ENCODE data around the gene PEX5.

The PEX5 gene

DNA sequence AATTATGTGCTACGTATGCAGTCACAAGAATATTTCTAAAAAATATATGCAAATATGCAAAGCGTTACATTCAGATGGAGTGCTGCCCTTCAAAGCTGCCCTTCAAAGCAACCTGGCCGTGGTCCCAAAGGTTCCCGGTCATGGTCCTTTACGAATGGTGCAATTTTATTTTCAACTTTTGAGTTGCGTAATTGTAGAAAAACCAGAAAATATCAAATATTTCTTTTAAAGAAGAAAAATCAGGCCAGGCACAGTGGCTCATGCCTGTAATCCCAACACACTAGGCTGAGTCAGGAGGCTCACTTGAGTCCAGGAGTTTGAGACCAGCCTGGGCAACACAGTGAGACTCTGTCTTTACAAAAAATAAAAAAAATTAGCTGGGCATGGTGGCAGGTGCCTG, 38.0 kb upstream of the PEX5 start:
- DNase-seq (ENCODE audit: low read depth), result no peak
- TF ChIP-seq, protein P1, sequence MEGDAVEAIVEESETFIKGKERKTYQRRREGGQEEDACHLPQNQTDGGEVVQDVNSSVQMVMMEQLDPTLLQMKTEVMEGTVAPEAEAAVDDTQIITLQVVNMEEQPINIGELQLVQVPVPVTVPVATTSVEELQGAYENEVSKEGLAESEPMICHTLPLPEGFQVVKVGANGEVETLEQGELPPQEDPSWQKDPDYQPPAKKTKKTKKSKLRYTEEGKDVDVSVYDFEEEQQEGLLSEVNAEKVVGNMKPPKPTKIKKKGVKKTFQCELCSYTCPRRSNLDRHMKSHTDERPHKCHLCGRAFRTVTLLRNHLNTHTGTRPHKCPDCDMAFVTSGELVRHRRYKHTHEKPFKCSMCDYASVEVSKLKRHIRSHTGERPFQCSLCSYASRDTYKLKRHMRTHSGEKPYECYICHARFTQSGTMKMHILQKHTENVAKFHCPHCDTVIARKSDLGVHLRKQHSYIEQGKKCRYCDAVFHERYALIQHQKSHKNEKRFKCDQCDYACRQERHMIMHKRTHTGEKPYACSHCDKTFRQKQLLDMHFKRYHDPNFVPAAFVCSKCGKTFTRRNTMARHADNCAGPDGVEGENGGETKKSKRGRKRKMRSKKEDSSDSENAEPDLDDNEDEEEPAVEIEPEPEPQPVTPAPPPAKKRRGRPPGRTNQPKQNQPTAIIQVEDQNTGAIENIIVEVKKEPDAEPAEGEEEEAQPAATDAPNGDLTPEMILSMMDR (IDR thresholded peaks at IDR 0.05; ENCODE audit: low read depth, low read length, missing control alignments), result no peak
- in situ Hi-C loops (cut with HindIII; ENCODE audit: low sequenced_read_pairs), result no loop called here
- no peak overlapping the region for H3K4me3 ChIP-seq (ENCODE audit: low read depth, low read length)

DNA sequence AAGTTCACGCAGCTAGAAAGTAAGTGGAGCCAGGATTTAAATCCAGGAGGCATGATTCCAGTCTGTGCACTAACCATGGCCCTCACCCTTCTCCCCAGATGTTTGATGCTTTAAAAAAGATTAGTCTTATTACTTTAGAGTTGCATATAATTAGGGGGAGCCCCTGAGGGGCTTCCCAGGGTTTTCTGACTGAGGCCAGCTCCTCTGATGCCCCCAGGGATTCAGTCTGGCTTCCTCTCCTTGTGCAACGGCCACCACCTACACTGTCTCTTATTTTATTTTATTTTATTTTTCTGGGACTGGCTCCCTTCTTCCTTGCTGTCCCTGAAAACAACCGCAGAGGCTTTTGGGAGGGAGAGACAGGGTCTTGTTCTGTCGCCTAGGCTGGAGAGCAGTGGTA, 36.7 kb upstream of the PEX5 start:
- in situ Hi-C loops (cut with HindIII; ENCODE audit: low sequenced_read_pairs), result no loop called here
- H3K4me3 ChIP-seq (ENCODE audit: low read depth, low read length), result no peak overlapping the region

DNA sequence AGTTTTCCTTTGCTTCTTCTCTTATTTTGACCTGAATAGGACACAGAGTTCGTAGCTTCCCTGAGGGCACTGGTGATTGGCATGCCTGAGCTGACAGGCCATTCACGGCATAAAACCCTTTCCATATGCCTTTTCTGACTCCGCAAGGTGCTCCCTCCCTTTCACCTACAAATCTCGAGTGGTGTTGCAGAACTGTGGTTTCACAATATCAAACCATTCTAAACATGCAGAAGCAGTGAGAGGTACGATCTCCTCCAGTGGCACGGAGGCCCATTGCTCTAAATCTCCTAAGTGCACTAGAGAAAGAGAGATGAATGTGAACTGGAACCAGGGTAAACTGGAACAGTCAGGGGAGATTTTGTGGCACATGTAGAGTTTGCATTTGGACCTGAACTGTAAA, 35.4 kb upstream of the PEX5 start:
- no peak for DNase-seq (ENCODE audit: low read depth)
- in situ Hi-C loops (cut with HindIII; ENCODE audit: low sequenced_read_pairs), result no loop called here
- TF ChIP-seq, protein P1 (IDR thresholded peaks at IDR 0.05; ENCODE audit: low read depth, low read length, missing control alignments), result no peak
- H3K4me3 ChIP-seq (ENCODE audit: low read depth, low read length), result no peak overlapping the region

More for the DNA sequence above, 36.7 kb upstream of the PEX5 start:
- TF ChIP-seq, protein P1 (IDR thresholded peaks at IDR 0.05; ENCODE audit: low read depth, low read length, missing control alignments), result no peak
- no peak for DNase-seq (ENCODE audit: low read depth)

DNA sequence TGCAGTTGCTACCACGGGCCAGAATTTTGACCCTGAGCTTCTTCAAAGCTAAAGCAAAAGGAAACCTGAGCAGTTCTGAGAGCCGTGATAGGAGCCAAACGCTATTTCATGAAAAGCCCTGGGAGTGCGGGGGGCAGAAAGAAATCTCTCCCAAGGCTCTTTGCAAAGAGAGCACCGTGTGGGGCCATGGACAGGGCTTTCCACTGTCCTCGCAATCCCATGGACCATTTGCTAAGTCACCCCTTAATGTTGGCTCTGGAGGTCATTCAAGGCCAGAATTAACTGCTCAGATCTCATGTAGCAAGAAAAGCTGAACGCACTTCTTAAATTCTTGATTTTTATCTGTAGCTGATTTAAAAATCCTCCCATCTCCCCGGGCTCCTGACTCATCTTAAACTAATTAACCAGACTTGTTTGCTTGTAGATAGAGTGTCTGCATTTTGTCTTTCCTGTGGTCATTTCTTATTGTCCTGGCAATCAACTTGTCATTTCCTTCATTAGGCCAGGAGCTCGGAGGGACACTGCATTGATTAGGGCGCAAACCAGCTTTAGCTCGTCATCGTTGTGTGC, 34.5 kb upstream of the PEX5 start:
- TF ChIP-seq, protein P1 (IDR thresholded peaks at IDR 0.05; ENCODE audit: low read depth, low read length, missing control alignments), result no peak
- in situ Hi-C loops (cut with HindIII; ENCODE audit: low sequenced_read_pairs), result no loop called here
- no peak overlapping the region for H3K4me3 ChIP-seq (ENCODE audit: low read depth, low read length)
- DNase-seq (ENCODE audit: low read depth), result no peak

DNA sequence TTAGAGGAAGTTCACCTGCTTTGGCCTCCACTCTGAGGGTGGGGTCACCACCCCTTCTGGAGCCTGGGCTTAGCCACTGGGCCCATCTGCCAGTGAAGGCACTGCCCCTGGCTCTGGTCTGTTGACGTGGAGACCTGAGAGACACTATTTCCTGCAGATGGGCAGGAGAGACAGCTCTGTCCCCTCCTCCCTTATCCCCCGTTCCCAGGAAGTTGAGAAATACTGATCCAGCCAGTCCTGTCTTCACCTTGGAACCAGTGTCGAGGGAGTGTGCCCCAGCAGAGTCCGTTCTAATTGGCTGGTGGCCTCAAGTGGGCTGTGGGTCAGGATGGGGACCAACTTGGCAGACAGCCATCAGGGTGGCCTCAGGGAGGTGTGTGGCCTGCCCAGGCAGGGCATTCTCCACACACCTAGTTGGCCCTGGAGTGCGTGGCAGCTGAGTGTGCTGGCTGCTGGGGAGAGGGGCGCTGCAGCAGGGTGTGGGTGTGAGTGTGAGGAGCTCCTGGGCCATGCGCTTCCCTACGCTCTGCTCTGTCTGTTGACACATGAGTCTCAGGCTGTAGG, 33.9 kb upstream of the PEX5 start:
- DNase-seq (ENCODE audit: low read depth), result no peak
- H3K4me3 ChIP-seq (ENCODE audit: low read depth, low read length), result no peak overlapping the region
- TF ChIP-seq, protein P1 (IDR thresholded peaks at IDR 0.05; ENCODE audit: low read depth, low read length, missing control alignments), result no peak
- in situ Hi-C loops (cut with HindIII; ENCODE audit: low sequenced_read_pairs), result no loop called here

DNA sequence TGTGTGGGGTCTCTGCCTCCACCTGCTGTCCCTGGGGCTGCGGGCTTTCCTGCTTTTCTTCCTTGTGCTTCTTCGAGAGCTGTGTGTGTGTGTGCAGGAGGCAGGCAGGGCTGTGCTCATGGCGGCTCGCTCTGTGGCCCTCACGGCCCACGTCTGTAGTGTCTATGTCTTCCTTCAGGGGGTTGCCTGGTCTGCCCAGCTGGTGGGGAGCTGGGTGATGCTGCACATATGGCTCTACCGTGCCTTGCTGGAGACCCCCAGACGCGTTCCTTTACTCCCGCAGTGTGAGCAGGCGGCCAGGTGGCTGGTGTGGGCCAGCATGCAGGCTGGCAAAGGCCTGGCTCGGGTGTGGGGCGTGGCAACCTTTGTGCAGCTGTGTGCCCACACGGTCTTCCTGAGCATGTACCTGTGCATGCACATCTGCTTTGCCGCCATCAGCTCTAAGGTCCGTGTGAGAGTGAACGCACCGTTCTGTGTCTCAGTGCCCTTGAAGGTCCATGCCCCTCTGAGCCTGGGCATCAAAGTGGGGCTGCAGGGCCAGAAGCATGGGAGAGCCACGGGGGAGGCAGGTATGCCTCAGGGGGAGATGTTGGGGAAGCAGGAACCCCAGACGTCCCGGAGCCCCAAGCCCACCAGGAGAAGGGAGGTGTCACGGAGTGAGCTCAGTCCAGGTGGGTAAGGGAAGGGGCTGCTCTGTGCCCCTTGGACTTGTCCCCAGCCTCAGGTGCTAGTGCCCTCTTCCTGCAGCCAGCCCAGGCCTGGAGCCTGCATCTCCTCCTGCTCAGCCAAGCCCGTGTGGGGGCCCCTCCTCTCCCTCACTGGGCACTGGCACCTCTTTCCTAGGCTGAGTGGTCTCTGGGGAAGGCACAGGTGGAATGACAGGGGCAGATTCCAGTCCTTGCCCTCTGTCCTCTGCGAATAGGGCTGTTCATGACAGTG, 33.0 kb upstream of the PEX5 start:
- in situ Hi-C loops (cut with HindIII; ENCODE audit: low sequenced_read_pairs), result no loop called here
- no peak overlapping the region for H3K4me3 ChIP-seq (ENCODE audit: low read depth, low read length)
- TF ChIP-seq, protein P1 (IDR thresholded peaks at IDR 0.05; ENCODE audit: low read depth, low read length, missing control alignments), result no peak
- DNase-seq (ENCODE audit: low read depth), result no peak
